ENCODE measurements around the gene DBH.

The DBH gene

DNA sequence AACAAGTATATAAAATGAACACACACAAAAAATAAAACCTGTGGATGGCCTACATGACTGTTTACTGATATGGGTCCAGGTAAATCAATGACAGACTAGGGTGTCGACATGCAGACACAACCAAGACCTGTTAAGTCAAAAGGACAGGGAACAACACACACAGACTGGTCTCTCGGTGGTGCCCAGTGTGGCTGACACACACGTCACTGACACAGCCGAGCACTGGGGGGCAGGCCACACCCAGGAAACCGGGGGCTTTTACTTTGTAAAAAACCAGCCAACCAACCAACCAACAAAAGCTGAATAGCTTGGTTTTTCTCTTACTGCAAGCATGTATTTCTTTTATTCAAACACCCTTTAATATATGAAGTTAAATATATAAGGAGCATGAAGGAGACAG lies 31.9 kb upstream of the DBH start:
- no peak for DNase-seq (ENCODE audit: low read depth, low spot score)

DNA sequence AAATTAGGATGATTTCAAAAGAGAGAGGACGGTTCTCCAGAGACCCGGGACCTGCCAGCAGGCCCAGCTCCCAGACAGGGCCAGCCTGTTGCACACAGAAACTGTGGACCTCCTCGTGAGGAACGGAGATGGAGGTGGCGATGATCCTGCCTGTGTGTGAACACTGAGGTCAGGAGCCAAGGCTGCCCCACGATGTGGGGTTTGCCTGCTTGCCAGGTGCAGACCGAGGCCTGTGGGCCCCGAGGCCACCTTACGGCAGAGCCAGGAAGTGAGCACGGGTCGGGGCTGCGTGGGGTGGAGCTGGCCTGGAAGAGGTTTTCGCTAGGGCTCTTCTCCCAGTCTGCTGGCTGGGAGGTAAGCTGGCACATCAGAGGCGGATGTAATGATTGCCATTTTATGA lies 31.3 kb upstream of the DBH start:
- no peak for DNase-seq (ENCODE audit: low read depth, low spot score)

DNA sequence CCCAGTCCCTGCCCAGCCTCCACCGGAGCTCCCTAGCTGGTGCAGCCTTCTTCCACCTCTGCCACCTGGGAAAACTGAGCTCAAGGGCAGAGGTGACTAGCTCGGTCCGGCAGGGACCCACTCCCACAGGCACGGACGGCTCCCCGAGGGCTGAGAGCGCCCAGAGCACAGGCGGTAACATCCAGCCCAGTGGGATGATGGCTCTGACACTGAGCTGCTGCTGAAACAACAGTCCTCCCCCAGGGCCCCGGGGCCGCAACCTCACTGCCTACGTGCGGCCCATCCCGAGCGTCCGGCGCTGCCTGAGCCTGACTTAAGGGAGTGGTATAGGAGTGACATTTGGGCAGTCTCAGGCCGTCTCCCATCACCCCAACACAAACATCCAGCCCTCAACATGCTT lies 30.7 kb upstream of the DBH start:
- DNase-seq (ENCODE audit: low read depth, low spot score) = no peak

DNA sequence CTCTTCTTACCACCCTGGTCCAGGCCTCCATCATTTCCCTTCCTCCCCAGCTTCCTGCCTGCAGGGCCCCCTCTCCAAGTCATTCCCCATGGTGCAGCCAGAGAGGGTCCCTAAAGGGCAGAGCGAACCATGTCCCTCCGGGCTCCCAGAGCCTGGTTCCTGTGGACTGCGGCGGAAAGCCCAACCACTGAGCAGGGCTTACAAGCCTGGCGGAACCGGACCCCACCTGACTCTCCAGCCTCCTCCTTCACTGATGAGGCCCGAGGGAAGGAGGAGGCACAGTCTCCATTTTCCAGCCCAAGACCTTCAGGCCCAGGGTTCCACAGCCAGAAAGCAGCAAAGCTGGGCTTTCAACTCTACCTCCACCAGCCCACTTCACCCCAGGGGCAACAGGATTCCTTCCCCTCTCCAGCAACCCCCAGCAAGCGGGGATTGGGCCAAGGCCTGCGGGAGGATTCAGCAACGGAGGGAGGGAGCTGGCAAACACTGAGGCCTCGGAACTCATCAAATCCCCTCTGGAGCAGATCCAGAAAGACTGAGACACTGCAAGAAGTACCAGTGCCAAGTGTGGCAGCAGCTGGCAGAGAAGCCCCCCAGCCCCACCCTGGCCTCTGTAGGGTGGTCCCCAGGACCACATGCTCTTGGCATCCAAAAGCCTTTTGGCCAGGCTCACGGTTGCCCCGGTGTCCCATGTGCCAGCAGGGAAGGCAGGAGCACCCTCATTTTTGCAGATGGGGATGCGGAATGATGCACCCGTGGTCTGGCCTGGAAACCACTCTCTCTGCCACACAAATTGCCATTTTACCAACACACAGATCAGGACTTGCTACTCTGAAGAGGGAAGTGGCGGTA lies 30.1 kb upstream of the DBH start:
- no peak for DNase-seq (ENCODE audit: low read depth, low spot score)

DNA sequence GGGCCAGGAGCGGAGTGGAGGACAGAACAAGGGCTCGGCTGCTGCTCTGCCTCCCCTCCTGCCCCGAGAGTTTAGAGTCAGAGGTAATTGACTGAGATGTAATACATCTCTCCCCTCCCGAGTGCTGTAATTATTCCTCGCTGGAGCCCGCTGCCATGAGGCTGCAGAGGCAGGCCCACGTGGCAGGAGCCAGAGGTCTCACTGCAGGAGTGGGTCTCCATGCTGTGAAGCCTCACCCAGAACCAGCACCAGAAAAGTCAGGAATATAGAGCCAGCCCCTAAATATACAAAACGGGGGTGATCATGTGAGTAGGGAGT lies 29.5 kb upstream of the DBH start:
- DNase-seq (ENCODE audit: low read depth, low spot score) = no peak

DNA sequence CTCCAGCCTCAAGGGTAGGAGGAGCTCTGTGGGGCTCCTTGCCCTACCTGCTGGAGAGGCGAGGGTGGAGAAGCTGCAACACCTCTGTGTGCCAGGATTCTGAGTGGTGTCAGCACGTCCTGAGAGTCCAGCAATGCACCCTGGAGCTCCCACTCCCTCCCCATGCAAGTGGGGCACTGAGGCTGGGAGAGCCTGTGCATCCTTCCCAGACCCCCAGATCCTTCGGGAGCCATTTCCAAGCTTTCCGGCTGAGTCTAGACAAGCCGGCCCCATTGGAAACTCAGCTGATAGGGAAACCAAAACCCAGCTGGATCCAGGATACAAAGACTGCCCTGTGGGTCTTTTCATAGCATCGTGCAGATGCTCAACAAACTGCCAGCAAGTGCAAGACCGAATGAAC lies 28.8 kb upstream of the DBH start:
- DNase-seq (ENCODE audit: low read depth, low spot score) = no peak

DNA sequence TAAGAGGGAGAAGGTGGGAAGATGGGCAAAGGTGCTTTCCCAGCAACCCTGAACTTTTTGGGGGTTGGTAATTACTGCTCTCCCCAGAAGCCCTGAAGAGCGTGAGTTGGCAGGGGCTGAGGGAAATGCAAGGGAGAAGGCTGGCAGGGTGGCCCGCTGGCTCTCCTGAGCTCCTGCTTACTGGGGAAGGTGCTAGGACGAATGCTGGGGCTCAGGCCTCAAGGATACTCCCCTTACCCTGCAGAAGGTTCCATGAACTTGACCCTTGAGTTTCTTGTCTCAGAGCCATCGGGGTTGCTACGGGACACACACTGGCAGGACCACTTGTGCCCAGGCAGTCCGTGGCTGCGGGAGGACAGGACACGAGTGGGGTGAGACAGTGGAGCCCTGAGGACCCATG lies 28.2 kb upstream of the DBH start:
- no peak for DNase-seq (ENCODE audit: low read depth, low spot score)

DNA sequence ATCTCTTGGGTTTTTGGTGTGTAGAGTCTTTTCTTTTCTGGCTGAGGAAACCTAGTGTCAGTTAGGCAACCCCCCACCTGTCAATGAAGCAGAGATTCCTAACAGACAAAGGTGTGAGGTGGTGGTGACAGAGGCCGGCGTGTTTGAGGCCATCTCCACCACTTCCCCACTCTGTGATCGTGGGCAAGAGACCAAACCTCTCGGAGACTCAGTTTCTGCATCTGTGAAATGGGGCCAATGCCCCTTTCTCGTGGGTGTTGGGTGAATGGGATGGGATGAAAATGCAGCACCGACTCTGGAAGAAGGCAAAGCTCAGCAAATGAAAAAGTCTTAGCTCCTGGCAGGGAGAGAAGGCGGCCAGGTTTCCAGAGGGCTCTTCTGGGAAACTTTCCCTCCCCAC lies 27.8 kb upstream of the DBH start:
- no peak for DNase-seq (ENCODE audit: low read depth, low spot score)

DNA sequence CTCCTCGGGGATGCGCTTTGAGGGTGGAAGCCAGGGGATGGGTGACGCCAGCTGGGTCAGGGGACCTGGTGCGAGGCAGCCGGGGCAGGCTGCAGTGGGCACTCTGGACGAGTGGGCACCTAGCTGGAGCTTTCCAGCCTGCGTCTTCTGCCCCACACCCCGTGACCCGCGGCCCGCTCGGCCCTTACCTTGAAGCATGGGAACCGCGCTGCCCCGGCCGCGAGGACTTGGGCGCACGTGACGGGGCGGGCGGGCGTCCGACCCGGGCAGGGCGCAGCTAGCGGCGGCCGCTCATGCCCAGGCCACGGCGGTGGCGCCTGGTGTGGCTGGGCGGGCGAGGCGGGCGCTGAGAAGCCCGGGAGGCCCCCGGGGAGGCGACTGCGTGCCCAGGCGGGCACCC lies 27.3 kb upstream of the DBH start:
- DNase-seq (ENCODE audit: low read depth, low spot score) = no peak

DNA sequence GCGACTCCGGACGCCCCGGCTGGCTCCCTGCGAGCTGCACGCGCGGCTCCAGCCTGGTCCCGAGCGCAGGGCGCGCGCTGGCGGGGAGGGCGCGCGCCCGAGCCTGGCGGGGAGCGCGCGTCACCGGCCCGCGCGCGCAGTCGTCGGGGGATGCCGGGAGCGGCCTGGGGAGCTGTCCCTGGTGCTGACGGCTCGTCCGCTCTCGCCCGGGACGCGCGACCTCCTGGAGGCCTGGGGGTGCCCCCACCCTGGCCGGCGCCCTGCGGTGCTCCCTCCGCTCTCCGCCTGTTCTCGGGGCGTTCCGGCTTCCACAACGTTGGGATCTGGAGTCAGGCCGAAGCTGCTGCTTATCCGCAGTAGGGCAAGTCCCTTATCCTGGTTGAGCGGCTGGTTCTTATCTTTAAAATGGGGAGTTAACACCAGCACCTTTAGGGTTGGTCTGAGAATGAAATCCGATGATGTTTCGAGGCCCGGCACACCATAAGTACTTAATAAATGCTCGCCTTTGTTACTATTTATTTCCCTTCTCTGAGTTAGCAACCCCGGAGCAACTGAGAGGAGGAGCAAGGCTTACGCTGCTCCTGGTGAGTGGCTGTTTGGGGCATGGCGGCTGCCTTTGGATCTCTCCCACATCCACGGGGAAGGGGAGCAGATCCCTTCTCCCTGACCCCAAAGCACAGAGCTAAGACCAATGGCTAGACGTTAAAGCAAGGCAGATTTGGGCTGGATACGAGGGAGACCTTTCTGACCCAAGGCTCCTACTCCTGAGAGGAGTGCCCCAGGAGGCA lies 26.7 kb upstream of the DBH start, which contains the start of gene FAM163B:
TSS of gene FAM163B (minus strand) at position 79 of the 788 bp plus-strand sequence. CDS start 29,166 bp downstream, outside the sequence.
- DNase-seq (ENCODE audit: low read depth, low spot score) = no peak

DNA sequence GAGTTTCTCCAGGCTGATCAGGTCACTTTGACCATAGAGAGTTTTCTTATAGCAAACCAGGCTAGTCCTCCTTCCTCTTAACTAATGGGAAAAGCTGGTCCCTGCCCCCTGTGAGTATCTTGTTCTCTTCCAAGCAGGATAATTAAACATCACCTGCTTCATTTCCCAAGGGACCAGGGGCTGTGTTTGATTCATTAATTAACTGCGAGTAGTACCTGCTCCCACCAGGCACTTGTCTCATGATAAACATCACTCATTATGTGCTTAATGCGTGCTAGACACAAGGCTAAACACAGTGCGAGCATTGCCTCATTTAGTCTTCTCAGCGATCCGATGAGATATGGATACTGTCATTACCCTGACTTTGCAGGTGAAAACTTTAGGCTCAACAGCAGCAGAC lies 25.3 kb upstream of the DBH start:
- DNase-seq (ENCODE audit: low read depth, low spot score) = no peak

DNA sequence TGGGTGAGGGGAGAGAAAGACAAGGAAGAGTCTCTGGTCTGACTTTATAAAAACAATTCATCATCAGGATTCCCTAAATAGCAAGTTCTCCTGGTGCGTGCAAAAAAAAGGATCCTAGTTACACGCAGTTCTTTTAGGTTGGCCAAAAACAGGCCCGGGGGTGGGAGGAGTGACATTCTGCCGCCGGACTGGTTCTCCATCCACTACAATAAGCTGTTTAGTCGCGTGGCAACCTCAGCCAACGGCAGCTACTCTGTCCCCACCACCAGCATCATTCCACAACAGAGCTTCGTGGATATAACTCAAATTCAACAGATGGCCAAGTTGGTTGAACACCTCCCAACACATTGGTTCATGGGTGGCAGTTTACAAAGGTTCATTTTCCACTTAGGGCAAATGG lies 24.1 kb upstream of the DBH start:
- DNase-seq (ENCODE audit: low read depth, low spot score) = no peak

DNA sequence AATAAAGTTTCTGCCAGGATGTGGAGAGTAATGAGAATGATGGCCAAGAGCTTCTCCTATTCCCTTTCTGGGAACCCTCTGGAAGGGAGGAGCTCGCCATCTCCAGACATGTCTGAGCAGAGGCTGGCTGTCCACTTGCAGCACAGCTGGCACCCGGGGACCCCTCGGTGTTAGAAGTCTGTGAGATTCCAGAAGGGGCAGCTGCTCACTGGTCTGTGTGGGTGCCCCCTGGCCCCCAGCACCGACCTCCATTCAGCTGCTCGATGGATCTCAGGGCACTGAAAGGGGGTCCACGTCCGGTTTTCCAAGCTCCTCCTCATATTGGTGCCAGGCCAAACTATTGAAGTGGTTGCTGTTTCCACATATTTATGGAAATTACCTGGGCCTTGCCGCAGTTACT lies 23.3 kb upstream of the DBH start:
- no peak for DNase-seq (ENCODE audit: low read depth, low spot score)

DNA sequence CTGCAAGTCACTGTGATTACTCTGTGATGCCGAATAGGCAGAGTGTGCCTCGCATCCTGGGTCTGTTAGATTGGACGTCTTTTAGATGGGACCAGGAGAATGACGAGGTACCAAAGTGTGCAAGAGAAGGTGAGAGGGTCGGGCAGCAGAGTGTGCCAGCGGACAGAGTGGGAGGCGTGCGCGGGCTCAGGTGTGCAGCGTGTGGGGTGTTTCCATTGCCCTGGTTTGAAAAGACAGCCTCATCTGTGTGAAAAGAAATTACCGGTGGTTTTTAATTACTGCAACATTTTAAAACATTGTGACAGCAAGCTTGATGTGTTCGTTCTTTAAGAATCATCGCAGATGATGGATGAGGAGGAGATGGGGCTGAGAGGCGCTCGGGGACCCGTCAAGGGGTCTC lies 22.7 kb upstream of the DBH start:
- DNase-seq (ENCODE audit: low read depth, low spot score) = no peak

DNA sequence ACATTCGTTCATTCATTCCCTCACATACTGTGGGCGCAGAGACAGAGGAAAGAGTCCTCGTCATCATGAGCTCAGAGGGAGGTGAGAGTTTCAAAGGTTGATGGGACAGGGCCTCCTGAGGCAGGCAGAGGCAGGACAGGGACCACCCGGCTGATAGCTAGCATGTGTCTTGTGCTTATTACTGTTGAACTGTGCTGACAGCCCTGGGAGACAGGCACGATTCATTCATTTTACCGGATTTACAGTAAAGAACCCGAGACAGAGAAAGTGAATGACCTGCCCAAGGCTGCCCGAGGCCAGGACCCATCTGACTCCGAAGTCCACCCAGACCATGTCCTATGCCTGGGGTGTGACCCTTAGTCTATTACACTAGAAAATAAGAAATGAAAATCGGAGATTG lies 22.1 kb upstream of the DBH start:
- DNase-seq (ENCODE audit: low read depth, low spot score) = no peak

DNA sequence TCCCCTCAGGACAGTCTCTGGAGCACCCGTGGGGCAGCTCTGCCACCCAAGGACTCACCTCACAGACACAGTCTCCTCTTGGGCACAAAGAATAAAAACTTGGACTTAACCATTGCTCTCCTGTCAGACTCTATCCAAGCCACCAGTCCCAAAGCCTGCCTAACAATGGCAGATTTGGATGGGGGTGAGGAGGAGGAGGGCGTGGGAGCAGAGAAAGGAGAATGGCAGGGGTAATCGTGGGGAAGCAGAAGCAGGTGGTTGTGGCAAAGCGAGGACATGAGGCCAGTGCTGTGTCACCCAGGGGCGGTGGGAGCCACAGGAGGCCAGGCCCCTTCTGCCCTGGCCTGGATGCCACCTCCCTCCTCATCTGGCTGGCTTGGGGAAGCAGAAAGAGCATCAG lies 21.5 kb upstream of the DBH start:
- no peak for DNase-seq (ENCODE audit: low read depth, low spot score)

DNA sequence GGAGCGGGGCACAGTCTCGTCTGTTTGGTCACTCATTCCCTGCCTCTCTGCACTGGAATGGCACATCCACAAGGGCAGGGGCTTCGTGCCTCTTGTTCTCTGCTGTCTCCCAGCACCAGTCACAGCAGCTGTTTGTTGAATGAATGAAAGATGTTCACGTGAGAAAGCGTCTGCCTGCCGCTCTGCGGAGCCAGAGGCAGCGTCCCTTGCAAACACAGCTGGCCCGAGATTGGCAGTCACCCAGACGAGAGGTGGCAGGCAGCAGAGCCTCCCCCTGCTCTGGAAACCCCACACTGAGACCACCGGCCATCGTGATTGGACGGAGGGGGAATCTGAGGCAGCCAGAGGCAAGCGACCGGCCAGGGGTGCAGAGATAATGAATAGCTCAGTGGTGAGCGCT lies 21.0 kb upstream of the DBH start:
- DNase-seq (ENCODE audit: low read depth, low spot score) = no peak

DNA sequence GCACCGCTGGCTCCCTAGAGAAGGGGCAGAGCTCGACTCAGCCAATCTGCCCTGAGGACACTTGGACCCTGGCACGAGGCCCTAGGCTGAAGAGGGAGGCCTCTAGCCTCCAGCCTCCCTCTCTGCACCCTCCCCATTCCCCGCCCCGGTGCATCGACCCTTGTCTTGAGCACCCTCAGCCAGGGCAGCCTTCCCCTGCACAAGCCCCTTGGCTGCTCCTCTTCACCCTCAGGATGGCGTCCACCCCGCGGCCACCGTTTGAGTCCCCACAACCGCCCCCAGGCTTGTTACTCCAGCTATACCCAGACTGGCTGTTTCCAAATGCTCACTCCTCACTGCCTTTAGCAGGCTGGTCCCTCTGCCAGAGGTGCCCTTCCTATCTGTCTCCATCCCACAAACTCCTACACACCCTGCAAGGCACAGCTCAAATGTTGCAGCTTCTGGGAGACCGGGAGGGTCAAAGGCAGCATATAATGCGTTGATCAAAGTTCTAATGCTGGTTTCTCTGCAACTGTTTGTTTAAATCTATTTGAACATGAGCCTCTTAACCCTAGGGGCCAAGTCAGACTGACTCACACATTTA lies 20.5 kb upstream of the DBH start:
- no peak for DNase-seq (ENCODE audit: low read depth, low spot score)

DNA sequence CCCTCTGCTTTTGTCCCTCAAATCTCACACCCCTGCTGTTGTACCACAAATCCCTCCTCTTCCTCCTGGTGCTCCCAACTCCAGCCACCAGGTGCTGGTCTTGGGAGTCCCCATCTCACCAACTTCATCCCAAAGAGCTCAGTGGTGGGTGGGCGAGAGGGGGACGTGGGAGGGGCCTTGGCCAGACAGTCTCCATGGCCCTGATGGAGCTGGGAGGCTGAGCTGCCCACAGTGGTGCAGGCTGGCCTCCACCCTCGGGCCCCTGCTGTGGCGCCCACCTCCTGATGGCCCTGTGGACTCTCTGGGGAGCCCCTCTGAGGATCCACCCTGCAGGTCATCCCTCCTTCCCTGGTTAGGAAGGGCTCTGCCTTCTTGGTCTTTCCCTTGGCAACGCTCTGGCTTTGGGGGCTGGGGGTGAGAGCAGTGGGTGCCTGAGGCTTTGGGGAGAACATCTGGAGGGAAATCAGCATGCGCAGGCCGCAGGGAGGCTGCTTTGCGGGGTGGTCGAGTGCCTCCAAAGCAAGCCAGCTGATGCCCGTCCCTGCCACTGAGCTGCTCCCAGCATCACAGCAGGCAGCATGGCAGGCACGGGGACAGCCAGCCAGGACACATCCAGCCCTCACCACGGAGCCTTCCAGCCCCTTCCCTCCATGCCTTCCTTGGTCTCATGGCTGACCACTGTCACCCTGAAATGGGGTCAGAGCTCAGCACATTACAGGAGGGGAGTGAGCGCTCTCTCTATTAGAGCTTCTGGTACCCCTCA lies 19.3 kb upstream of the DBH start:
- no peak for DNase-seq (ENCODE audit: low read depth, low spot score)

DNA sequence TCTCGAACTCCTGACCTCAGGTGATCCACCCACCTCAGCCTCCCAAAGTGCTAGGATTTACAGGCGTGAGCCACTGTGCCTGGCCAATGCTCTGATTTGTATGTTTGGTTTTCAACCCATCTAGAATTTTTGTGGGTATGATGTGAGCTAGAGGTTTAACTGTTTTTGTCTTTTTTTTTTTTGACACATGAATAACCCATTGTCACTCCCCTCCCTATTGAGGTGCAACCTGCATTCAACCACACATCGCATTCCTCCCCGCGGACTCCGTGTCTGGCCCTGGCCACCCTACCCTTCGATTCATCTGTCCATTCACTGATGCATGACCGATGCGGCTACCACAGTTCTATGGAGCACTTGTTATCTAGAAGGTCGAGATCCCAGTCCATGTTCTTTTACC lies 17.4 kb upstream of the DBH start:
- DNase-seq (ENCODE audit: low read depth, low spot score) = no peak

DNA sequence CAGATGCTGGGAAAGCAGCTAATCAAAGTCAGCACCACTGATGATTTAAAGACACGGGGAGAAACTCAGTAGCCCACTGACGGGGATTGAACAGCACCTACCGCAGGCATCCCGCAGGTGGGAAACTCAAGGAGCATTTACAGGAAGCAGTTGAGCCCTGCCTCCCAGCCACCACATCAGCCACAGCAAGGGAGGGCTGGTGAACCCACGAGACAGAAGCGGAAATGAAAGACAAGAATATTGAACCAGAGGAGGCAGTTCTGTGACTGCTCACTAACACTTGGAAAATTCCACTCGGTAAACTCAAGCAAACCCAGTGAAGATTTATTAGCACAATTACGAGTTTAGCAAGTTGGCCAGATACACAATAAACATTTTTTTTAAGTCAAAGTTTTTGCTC lies 16.4 kb upstream of the DBH start:
- DNase-seq (ENCODE audit: low read depth, low spot score) = no peak

DNA sequence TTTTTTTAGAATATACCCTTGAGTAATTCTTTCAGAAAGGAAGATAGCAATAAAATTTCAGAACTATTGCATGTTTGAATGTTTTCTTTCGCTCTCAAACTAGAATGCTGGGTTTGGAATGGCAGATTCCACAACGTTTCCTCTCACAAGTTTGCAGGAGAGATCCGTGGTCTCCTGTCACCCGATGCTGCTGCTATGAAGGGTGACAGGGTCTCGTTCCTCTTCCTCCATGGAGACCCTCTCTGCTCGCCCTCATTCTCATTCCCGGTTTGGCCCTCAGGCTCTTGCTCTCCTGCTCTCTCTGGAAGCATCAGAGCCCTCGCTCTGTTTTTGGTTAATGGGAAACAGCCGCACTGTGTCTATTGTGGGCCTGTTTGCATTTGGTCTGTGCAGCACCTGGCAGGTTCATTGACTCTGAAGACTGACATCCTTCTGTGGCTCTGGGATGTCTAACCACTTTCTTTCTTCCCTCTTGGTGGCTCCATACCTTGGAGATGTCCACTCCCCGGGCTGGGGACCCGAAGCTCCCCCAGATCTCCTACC lies 14.4 kb upstream of the DBH start:
- DNase-seq (ENCODE audit: low read depth, low spot score) = no peak

Measured in brain pericyte (primary cell).